WTC11 (cell line): ENCODE measurements around the gene ACTN1.

Experiments used
- AFF4 ChIP-seq: sonication (generic); formaldehyde crosslinking; IDR thresholded peaks from 2 replicates; pipeline ENCODE4 v1.8.1; 2023; ENCODE audit warnings: mild to moderate bottlenecking, missing genetic modification reagents, borderline replicate concordance
- CREB1 ChIP-seq: sonication (generic); formaldehyde crosslinking; IDR thresholded peaks from 2 replicates; pipeline ENCODE4 v1.8.0; 2023; ENCODE audit warnings: mild to moderate bottlenecking, missing genetic modification reagents
- CTCF ChIP-seq: fragments of 200-600 bp; IDR thresholded peaks from 2 replicates; pipeline ENCODE4 v1.8.0; 2022; ENCODE audit warnings: antibody characterized with exemption
- E2F5 ChIP-seq: sonication (generic); formaldehyde crosslinking; IDR thresholded peaks from 2 replicates; pipeline ENCODE4 v1.8.1; 2022; ENCODE audit warnings: mild to moderate bottlenecking, moderate library complexity, missing genetic modification reagents
- ETV6 ChIP-seq: sonication (generic); formaldehyde crosslinking; IDR thresholded peaks from 2 replicates; pipeline ENCODE4 v1.8.1; 2022; ENCODE audit warnings: mild to moderate bottlenecking, missing genetic modification reagents
- JUN ChIP-seq: sonication (generic); formaldehyde crosslinking; IDR thresholded peaks from 2 replicates; pipeline ENCODE4 v1.8.0; 2023; ENCODE audit warnings: mild to moderate bottlenecking, missing genetic modification reagents
- MXD4 ChIP-seq: fragments of 250-450 bp; sonication (Bioruptor Pico); IDR thresholded peaks from 2 replicates; pipeline ENCODE4 v1.8.0; 2021; ENCODE audit warnings: mild to moderate bottlenecking, moderate library complexity, borderline replicate concordance
- NFE2L1 ChIP-seq: sonication (generic); formaldehyde crosslinking; IDR thresholded peaks from 2 replicates; pipeline ENCODE4 v1.8.1; 2023; ENCODE audit warnings: missing genetic modification reagents
- PRDM15 ChIP-seq: sonication (generic); formaldehyde crosslinking; IDR thresholded peaks from 2 replicates; pipeline ENCODE4 v1.8.0; 2022; ENCODE audit warnings: missing genetic modification reagents
- TEAD4 ChIP-seq: sonication (generic); formaldehyde crosslinking; IDR thresholded peaks from 2 replicates; pipeline ENCODE4 v1.8.0; 2022; ENCODE audit warnings: mild to moderate bottlenecking, missing genetic modification reagents
- ZNF232 ChIP-seq: sonication (generic); formaldehyde crosslinking; IDR thresholded peaks from 2 replicates; pipeline ENCODE4 v1.8.0; 2022; ENCODE audit warnings: mild to moderate bottlenecking, missing genetic modification reagents

GRCh38 chr14:68927089-68927488 lies 52.0 kb downstream of the ACTN1 start:
- TF ChIP-seq CTCF: no peak
- no peak for TF ChIP-seq NFE2L1
- TF ChIP-seq JUN (CRISPR knock-in tag): no peak
- TF ChIP-seq MXD4 (CRISPR knock-in tag): no peak
- no peak for TF ChIP-seq CREB1
- no peak for TF ChIP-seq TEAD4 (CRISPR knock-in tag)
- no peak for TF ChIP-seq AFF4
- no peak for TF ChIP-seq ETV6 (CRISPR knock-in tag)
- TF ChIP-seq PRDM15 (CRISPR knock-in tag): no peak
- no peak for TF ChIP-seq ZNF232 (CRISPR knock-in tag)
- no peak for TF ChIP-seq E2F5
